AG09309 (cell line): ENCODE measurements around the gene NAA60.

Experiments
- DNase-seq: peaks from one replicate; pipeline ENCODE4 v3.0.0-alpha.2; 2010; ENCODE audit warnings: low read depth
- H3K4me3 ChIP-seq: 2 replicates; pipeline ENCODE4 v1.5.1; 2011; ENCODE audit warnings: mild to moderate bottlenecking, low read depth, low read length, moderate library complexity; ENCODE audit not compliant: control insufficient read depth
- TF ChIP-seq, protein P1 (sequence below): IDR thresholded peaks from 2 replicates; pipeline ENCODE4 v1.5.1; 2011; ENCODE audit warnings: mild to moderate bottlenecking, low read depth, low read length, inconsistent platforms; ENCODE audit not compliant: insufficient read depth, control insufficient read depth; ENCODE audit errors: missing control alignments

The NAA60 gene

GRCh38 chr16:3488801-3489200 is 45.3 kb downstream of the NAA60 start:
- TF ChIP-seq, protein P1, sequence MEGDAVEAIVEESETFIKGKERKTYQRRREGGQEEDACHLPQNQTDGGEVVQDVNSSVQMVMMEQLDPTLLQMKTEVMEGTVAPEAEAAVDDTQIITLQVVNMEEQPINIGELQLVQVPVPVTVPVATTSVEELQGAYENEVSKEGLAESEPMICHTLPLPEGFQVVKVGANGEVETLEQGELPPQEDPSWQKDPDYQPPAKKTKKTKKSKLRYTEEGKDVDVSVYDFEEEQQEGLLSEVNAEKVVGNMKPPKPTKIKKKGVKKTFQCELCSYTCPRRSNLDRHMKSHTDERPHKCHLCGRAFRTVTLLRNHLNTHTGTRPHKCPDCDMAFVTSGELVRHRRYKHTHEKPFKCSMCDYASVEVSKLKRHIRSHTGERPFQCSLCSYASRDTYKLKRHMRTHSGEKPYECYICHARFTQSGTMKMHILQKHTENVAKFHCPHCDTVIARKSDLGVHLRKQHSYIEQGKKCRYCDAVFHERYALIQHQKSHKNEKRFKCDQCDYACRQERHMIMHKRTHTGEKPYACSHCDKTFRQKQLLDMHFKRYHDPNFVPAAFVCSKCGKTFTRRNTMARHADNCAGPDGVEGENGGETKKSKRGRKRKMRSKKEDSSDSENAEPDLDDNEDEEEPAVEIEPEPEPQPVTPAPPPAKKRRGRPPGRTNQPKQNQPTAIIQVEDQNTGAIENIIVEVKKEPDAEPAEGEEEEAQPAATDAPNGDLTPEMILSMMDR: no peak
- no peak overlapping the region for H3K4me3 ChIP-seq
- no peak for DNase-seq

DNA sequence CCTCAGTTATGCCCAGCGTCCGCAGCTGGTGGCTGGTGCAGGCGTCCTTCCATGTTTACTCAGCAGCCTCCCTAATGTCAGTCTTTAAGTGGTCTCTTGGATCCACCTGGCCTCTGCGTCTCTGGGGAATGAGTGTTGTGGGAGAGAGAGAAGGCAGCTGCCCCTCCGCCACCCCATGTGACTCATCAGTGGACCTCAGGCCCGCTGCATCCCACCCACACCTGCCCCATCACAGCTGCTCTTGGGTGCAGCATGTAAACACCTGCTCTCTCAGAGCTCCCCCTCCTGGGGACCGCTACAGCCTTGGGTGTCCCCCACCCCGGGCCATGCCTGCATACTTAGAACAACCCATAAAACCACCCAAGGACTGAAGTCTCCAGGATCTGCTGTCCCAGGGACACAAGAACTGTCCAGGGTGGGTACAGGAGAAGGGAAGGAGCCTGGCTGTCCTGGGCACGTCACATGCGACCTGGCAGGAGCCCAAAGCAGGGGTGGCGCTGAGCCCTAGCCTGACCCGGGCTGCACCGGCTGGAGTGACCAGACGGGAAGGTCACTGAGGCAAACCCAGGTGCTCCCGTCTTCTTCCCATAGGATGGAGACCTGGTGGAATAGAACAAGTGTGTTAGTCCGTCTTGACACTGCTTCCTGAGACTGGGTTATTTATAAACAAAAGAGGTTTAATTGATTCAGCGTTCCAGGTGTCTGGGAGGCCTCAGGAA is 47.6 kb downstream of the NAA60 start:
- DNase-seq: no peak
- no peak overlapping the region for H3K4me3 ChIP-seq
- TF ChIP-seq, protein P1: no peak

DNA sequence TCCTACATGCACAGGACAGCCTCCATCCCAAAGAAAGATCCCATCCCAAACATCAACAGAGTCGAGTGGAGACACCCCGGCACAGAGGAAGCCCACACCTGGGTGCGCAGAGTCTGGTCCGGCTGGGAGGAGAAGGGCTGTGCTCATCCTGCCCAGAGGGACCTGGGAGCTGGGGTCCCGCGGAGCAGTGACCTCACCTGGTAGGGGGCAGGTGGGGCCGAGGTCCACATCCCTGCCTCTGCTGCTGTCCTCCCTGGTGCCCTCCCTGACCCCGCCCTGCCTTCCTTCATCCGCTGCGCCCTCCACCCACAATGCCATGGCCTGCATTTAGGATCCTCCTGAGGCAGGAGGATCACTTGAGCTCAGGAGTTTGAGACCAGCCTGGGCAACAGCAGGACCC is 48.9 kb downstream of the NAA60 start:
- DNase-seq: no peak
- TF ChIP-seq, protein P1: no peak
- no peak overlapping the region for H3K4me3 ChIP-seq

DNA sequence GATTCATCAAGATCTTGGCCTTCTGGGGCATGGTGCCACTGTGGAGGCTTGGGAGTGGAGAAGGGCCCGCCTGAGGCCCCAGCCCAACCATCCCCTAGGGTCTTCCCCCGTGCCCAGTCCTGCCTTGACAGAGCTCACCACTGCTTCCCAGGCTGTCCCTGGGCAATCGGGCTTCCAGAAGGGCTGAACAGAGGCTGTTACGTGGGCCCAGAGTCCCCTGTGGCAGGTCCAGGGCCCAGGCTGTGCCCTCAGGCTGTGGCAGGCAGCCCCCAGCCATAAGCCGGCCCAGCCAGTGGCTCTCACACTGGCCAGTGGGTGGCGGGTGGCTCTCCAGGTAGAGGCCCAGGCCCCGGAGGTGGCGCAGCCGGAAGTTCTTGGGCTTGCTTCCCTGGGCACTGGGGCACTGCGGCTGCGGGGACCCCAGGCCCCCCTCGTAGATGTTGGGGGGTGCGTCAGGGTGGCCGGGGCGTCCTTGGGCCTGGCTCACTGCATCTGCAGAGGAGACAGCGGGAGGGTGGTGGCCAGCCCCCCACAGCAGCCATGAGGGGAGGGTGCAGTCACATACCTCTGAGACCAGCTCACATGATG is 51.0 kb downstream of the NAA60 start:
- TF ChIP-seq, protein P1: no peak
- DNase-seq: no peak
- no peak overlapping the region for H3K4me3 ChIP-seq

DNA sequence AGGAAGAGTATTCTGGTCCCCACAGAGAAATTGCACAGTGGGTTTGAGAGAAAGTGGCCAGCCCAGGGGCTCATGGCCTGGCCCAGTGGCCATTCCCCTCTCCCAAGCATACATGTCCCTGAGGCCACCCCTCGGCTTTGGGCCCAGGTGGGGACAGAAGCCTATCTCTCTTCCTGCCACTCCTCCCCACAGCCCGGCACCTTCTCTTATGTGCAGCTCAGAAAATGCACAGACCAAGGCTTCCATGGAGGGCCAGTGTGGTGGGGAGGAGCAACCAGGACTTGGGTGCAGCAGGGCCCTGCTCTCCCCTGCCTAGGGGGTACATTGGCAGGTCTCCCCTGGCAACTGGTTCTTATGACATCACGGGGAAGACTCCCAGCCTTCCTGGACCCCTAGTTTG is 51.7 kb downstream of the NAA60 start, which contains the start of gene C16orf90:
Gene C16orf90 (minus strand): TSS at position 314 of the 400 bp plus-strand sequence. CDS start 68 bp downstream, at position 246.
- DNase-seq: no peak
- TF ChIP-seq, protein P1: no peak
- H3K4me3 ChIP-seq: no peak within 1 kb of the TSS

DNA sequence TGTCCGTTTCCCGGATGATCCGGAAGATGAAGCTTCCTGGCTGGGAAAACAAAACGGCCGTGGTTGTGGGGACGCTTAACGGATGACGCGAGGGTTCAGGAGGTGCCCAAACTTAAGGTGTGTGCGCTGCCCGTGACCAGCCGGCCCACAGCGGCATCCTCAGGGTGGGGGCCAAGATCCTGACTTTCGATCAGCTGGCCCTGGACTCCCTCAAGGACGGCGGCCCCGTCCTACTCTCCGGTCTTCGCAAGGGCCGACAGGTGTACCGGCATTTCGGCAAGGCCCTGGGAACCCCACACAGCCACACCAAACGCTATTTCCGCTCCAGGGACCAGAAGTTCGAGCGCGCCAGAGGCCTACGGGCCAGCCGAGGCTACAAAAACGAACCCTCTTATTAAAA is 52.9 kb downstream of the NAA60 start:
- TF ChIP-seq, protein P1: no peak
- no peak for DNase-seq
- H3K4me3 ChIP-seq: no peak overlapping the region
